WTC11 (cell line): Measurements from ENCODE around the gene COMMD8. TPM values are rescaled to one million over a fixed set of nuclear protein-coding genes. Genes with fewer than 3 reads are reported as not detected.

Experiments used
- ATAC-seq: fragments of 200-7000 bp; cut with Tn5 transposase; 2 replicates; pipeline ENCODE4 v1.10.0; 2021; ENCODE audit warnings: mild to moderate bottlenecking, moderate library complexity
- CTCF ChIA-PET: fragments of 300-600 bp; sonication (Branson Sonifier 250); formaldehyde crosslinking; loops from one replicate; lab custom pipeline; 2021; ENCODE audit warnings: antibody characterized with exemption; lab: Charles Lee
- POLR2A ChIA-PET: fragments of 350-600 bp; sonication (Branson Sonifier 250); formaldehyde crosslinking; loops from one replicate; lab custom pipeline; 2021; ENCODE audit warnings: antibody characterized with exemption; lab: Charles Lee
- DNase-seq: peaks from one replicate; pipeline ENCODE4 v3.0.0; 2021; ENCODE audit warnings: low spot score
- H3K27ac Mint-ChIP-seq: 2 replicates; pipeline ENCODE4 v1.8.0; 2021; ENCODE audit warnings: mixed read lengths
- H3K27me3 Mint-ChIP-seq: 2 replicates; pipeline ENCODE4 v1.8.0; 2021; ENCODE audit warnings: low read depth, mild to moderate bottlenecking, moderate library complexity, mixed read lengths
- H3K36me3 Mint-ChIP-seq: 2 replicates; pipeline ENCODE4 v1.8.0; 2021; ENCODE audit warnings: mixed read lengths
- H3K4me1 Mint-ChIP-seq: 2 replicates; pipeline ENCODE4 v1.8.0; 2022; ENCODE audit warnings: mixed read lengths
- H3K4me3 Mint-ChIP-seq: 2 replicates; pipeline ENCODE4 v1.8.0; 2021; ENCODE audit warnings: mild to moderate bottlenecking, moderate library complexity, mixed read lengths
- H3K9me3 Mint-ChIP-seq: 2 replicates; pipeline ENCODE4 v1.8.0; 2021; ENCODE audit warnings: mixed read lengths
- ATF3 ChIP-seq: sonication (generic); formaldehyde crosslinking; conservative IDR thresholded peaks from 2 replicates; pipeline ENCODE4 v1.8.1; 2022; ENCODE audit warnings: mild to moderate bottlenecking, missing genetic modification reagents
- CREB1 ChIP-seq: sonication (generic); formaldehyde crosslinking; IDR thresholded peaks from 2 replicates; pipeline ENCODE4 v1.8.0; 2023; ENCODE audit warnings: mild to moderate bottlenecking, missing genetic modification reagents
- E2F4 ChIP-seq: sonication (generic); formaldehyde crosslinking; IDR thresholded peaks from 2 replicates; pipeline ENCODE4 v1.8.1; 2022; ENCODE audit warnings: low read depth, mild to moderate bottlenecking, moderate library complexity, missing genetic modification reagents, borderline replicate concordance
- FOXP4 ChIP-seq: sonication (generic); formaldehyde crosslinking; IDR thresholded peaks from 2 replicates; pipeline ENCODE4 v1.8.0; 2022; ENCODE audit warnings: mild to moderate bottlenecking, missing genetic modification reagents
- MAX ChIP-seq: sonication (generic); formaldehyde crosslinking; IDR thresholded peaks from 2 replicates; pipeline ENCODE4 v1.8.0; 2022; ENCODE audit warnings: mild to moderate bottlenecking, missing genetic modification reagents
- RELA ChIP-seq: sonication (generic); formaldehyde crosslinking; IDR thresholded peaks from 2 replicates; pipeline ENCODE4 v1.8.1; 2022; ENCODE audit warnings: missing genetic modification reagents, mild to moderate bottlenecking, borderline replicate concordance
- ZNF263 ChIP-seq: sonication (generic); formaldehyde crosslinking; IDR thresholded peaks from 2 replicates; pipeline ENCODE4 v1.8.1; 2022; ENCODE audit warnings: low read depth, mild to moderate bottlenecking, moderate library complexity, missing genetic modification reagents
- total RNA-seq: library from RNA; stranded (reverse); gene quantifications from 3 replicates; pipeline ENCODE4 v1.2.3, GENCODE V29; 2021
- TF ChIP-seq, protein P1 (sequence below): sonication (generic); formaldehyde crosslinking; IDR thresholded peaks from 2 replicates; pipeline ENCODE4 v1.8.0; 2022; ENCODE audit warnings: mild to moderate bottlenecking, missing genetic modification reagents
- TF ChIP-seq, protein P2 (sequence below): fragments of 250-450 bp; sonication (Bioruptor Pico); IDR thresholded peaks from 2 replicates; pipeline ENCODE4 v1.9.0; 2021; ENCODE audit warnings: mild to moderate bottlenecking, borderline replicate concordance

COMMD8 gene
- total RNA-seq, 1 experiment from 2014 or later = 8.1 TPM

GRCh38 chr4:47444031-47444430 lies 19.5 kb downstream of the COMMD8 start (continued):
- TF ChIP-seq FOXP4 (CRISPR knock-in tag) (no peak), MAX (CRISPR knock-in tag) (no peak), CREB1 (CRISPR knock-in tag) (no peak)

GRCh38 chr4:47442980-47443379 lies 20.5 kb downstream of the COMMD8 start:
- Mint-ChIP-seq H3K4me1 (peaks cover 18% of the 10 kb centered on the region), H3K36me3 (no peaks in the 10 kb centered on the region), H3K27me3 (no peaks in the 10 kb centered on the region), H3K27ac (no peak overlapping the region), H3K4me3 (no peak overlapping the region), H3K9me3 (no peaks in the 10 kb centered on the region)
- DNase-seq (no peak), ATAC-seq (no peak)
- POLR2A ChIA-PET = interaction anchor here (0.6 kb wide), 1 partner anchor 732 kb away, joined by 3 read pairs; no protein-coding TSS in a partner anchor
- TF ChIP-seq MAX (CRISPR knock-in tag) (no peak), RELA (CRISPR knock-in tag) (no peak), ATF3 (CRISPR knock-in tag) (no peak)
- TF ChIP-seq, protein P1, sequence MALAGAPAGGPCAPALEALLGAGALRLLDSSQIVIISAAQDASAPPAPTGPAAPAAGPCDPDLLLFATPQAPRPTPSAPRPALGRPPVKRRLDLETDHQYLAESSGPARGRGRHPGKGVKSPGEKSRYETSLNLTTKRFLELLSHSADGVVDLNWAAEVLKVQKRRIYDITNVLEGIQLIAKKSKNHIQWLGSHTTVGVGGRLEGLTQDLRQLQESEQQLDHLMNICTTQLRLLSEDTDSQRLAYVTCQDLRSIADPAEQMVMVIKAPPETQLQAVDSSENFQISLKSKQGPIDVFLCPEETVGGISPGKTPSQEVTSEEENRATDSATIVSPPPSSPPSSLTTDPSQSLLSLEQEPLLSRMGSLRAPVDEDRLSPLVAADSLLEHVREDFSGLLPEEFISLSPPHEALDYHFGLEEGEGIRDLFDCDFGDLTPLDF (CRISPR knock-in tag) = no peak
- CTCF ChIA-PET = no interaction called here

DNA sequence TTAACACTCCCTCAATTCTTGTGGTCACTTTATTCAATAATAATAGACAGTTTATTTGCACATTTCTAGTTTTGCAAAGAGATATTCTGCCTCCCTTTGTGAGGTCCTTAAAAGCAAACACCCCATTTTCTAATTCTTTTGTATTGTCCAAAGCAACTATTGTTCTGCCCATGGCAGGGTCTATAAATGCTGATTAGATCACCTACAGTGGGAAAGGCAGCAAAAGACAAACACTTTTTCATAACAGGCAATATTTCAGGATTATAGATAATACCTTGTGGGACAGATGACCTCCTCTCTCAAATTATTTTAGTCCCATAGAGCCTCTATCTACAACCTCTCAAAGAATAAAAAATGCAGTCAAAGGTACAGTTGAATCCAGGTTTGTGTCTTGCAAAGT lies 28.6 kb downstream of the COMMD8 start:
- no peak for TF ChIP-seq ATF3 (CRISPR knock-in tag)
- TF ChIP-seq E2F4 (CRISPR knock-in tag) = no peak
- no peak for TF ChIP-seq ZNF263 (CRISPR knock-in tag)
- TF ChIP-seq, protein P2, sequence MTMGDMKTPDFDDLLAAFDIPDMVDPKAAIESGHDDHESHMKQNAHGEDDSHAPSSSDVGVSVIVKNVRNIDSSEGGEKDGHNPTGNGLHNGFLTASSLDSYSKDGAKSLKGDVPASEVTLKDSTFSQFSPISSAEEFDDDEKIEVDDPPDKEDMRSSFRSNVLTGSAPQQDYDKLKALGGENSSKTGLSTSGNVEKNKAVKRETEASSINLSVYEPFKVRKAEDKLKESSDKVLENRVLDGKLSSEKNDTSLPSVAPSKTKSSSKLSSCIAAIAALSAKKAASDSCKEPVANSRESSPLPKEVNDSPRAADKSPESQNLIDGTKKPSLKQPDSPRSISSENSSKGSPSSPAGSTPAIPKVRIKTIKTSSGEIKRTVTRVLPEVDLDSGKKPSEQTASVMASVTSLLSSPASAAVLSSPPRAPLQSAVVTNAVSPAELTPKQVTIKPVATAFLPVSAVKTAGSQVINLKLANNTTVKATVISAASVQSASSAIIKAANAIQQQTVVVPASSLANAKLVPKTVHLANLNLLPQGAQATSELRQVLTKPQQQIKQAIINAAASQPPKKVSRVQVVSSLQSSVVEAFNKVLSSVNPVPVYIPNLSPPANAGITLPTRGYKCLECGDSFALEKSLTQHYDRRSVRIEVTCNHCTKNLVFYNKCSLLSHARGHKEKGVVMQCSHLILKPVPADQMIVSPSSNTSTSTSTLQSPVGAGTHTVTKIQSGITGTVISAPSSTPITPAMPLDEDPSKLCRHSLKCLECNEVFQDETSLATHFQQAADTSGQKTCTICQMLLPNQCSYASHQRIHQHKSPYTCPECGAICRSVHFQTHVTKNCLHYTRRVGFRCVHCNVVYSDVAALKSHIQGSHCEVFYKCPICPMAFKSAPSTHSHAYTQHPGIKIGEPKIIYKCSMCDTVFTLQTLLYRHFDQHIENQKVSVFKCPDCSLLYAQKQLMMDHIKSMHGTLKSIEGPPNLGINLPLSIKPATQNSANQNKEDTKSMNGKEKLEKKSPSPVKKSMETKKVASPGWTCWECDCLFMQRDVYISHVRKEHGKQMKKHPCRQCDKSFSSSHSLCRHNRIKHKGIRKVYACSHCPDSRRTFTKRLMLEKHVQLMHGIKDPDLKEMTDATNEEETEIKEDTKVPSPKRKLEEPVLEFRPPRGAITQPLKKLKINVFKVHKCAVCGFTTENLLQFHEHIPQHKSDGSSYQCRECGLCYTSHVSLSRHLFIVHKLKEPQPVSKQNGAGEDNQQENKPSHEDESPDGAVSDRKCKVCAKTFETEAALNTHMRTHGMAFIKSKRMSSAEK (CRISPR knock-in tag) = no peak
- TF ChIP-seq, all 79 proteins: peak for 0
- peaks cover 8% of the 10 kb centered on the region; the same call in 1 of the 2 replicates for H3K4me1 Mint-ChIP-seq
- H3K27ac Mint-ChIP-seq = no peak overlapping the region
- DNase-seq (no peak), ATAC-seq (no peak)
- no peaks in the 10 kb centered on the region for H3K27me3 Mint-ChIP-seq
- no peaks in the 10 kb centered on the region for H3K36me3 Mint-ChIP-seq
- no peak overlapping the region for H3K4me3 Mint-ChIP-seq
- POLR2A ChIA-PET = no interaction called here
- no peaks in the 10 kb centered on the region for H3K9me3 Mint-ChIP-seq
- CTCF ChIA-PET = no interaction called here
